HCT116 (cell line): ENCODE results near the gene RPS6KC1.

Source experiments
- ATF3 ChIP-seq: IDR thresholded peaks from 2 replicates; pipeline ENCODE4 v1.6.1; 2012
- CTCF ChIP-seq, 3 experiments: fragments of 200-600 bp in 1 of 3; sonication (generic) in 1 of 3; IDR thresholded peaks in 2 of 3; conservative IDR thresholded peaks in 1 of 3; 2 replicates each; pipeline ENCODE4 v1.5.1; 2012 to 2017; ENCODE audit warnings: low read depth in 2 of 3, low read length in 2 of 3, antibody characterized with exemption in 1 of 3, borderline replicate concordance in 1 of 3, control low read depth in 1 of 3, mild to moderate bottlenecking in 1 of 3, mixed read lengths in 1 of 3, mixed run types in 1 of 3, moderate library complexity in 1 of 3; ENCODE audit not compliant: insufficient read depth in 1 of 3
- EZH2phosphoT487 ChIP-seq: fragments of 200-600 bp; IDR thresholded peaks from 2 replicates; pipeline ENCODE4 v1.6.1; 2018; ENCODE audit warnings: antibody characterized with exemption, borderline replicate concordance
- FOSL1 ChIP-seq: IDR thresholded peaks from 2 replicates; pipeline ENCODE4 v1.6.1; 2012; ENCODE audit warnings: low read depth
- POLR2A ChIP-seq: IDR thresholded peaks from 2 replicates; pipeline ENCODE4 v1.7.0; 2011; ENCODE audit warnings: borderline replicate concordance; ENCODE audit not compliant: insufficient read depth, insufficient read length; ENCODE audit errors: extremely low read depth
- POLR2AphosphoS5 ChIP-seq: IDR thresholded peaks from 2 replicates; pipeline ENCODE4 v1.6.1; 2011; ENCODE audit warnings: mild to moderate bottlenecking, low read depth, low read length, moderate library complexity
- SIN3A ChIP-seq: IDR thresholded peaks from 2 replicates; pipeline ENCODE4 v1.6.1; 2012; ENCODE audit warnings: low read depth
- YY1 ChIP-seq: IDR thresholded peaks from 2 replicates; pipeline ENCODE4 v1.6.1; 2011; ENCODE audit warnings: low read length, low read depth, moderate library complexity, mild to moderate bottlenecking; ENCODE audit not compliant: insufficient replicate concordance; ENCODE audit errors: extremely low read depth
- TF ChIP-seq, protein P1 (sequence below): IDR thresholded peaks from 2 replicates; pipeline ENCODE4 v1.6.1; 2011; ENCODE audit warnings: mild to moderate bottlenecking, low read length, moderate library complexity; ENCODE audit not compliant: insufficient replicate concordance; ENCODE audit errors: extremely low read depth
- TF ChIP-seq, protein P2 (sequence below): IDR thresholded peaks from 2 replicates; pipeline ENCODE4 v1.6.1; 2012

GRCh38 chr1:213250446-213250845, 199.4 kb downstream of the RPS6KC1 start:
- TF ChIP-seq POLR2A (no peak), CTCF (IDR thresholded peaks at IDR 0.05 in 2 of 3, conservative IDR thresholded peaks at IDR 0.05 in 1 of 3; ENCODE audit: borderline replicate concordance in 1 of 3, insufficient read depth in 1 of 3, low read depth in 2 of 3, low read length in 2 of 3) (no peak), EZH2phosphoT487 (no peak), FOSL1 (no peak), POLR2AphosphoS5 (no peak), ATF3 (no peak), SIN3A (no peak), YY1 (no peak)
- TF ChIP-seq, protein P1, sequence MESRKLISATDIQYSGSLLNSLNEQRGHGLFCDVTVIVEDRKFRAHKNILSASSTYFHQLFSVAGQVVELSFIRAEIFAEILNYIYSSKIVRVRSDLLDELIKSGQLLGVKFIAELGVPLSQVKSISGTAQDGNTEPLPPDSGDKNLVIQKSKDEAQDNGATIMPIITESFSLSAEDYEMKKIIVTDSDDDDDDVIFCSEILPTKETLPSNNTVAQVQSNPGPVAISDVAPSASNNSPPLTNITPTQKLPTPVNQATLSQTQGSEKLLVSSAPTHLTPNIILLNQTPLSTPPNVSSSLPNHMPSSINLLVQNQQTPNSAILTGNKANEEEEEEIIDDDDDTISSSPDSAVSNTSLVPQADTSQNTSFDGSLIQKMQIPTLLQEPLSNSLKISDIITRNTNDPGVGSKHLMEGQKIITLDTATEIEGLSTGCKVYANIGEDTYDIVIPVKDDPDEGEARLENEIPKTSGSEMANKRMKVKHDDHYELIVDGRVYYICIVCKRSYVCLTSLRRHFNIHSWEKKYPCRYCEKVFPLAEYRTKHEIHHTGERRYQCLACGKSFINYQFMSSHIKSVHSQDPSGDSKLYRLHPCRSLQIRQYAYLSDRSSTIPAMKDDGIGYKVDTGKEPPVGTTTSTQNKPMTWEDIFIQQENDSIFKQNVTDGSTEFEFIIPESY, result no peak
- TF ChIP-seq, protein P2, sequence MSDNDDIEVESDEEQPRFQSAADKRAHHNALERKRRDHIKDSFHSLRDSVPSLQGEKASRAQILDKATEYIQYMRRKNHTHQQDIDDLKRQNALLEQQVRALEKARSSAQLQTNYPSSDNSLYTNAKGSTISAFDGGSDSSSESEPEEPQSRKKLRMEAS, result no peak
